Smooth muscle cell (in vitro differentiated cells): Measurements from ENCODE around the gene TMEM123. TPM values are rescaled to one million over a fixed set of nuclear protein-coding genes. Genes with fewer than 3 reads are reported as not detected.

ENCODE experiments used
- DNase-seq: peaks from one replicate; lab custom pipeline; 2025; ENCODE audit not compliant: unreplicated experiment; lab: John Stamatoyannopoulos, UW
- H2AFZ ChIP-seq: fragments of 200-600 bp; sonication (generic); 2 replicates; pipeline ENCODE4 v1.6.0; 2016; ENCODE audit warnings: antibody characterized with exemption, low read depth, mild to moderate bottlenecking
- H3F3A ChIP-seq: fragments of 200-600 bp; sonication (generic); 2 replicates; pipeline ENCODE4 v1.6.0; 2017; ENCODE audit warnings: antibody characterized with exemption, low read depth
- H3K27ac ChIP-seq: fragments of 200-600 bp; sonication (generic); 2 replicates; pipeline ENCODE4 v1.5.1; 2016; ENCODE audit warnings: low read depth, mild to moderate bottlenecking
- H3K27me3 ChIP-seq: fragments of 200-600 bp; sonication (generic); 2 replicates; pipeline ENCODE4 v1.6.1; 2016; ENCODE audit warnings: low read depth, mild to moderate bottlenecking
- H3K36me3 ChIP-seq: fragments of 200-600 bp; sonication (generic); 2 replicates; pipeline ENCODE4 v1.5.1; 2016; ENCODE audit warnings: low read depth
- H3K4me1 ChIP-seq: fragments of 200-600 bp; sonication (generic); 2 replicates; pipeline ENCODE4 v1.5.1; 2016; ENCODE audit warnings: low read depth
- H3K4me2 ChIP-seq: fragments of 200-600 bp; sonication (generic); 2 replicates; pipeline ENCODE4 v1.6.0; 2016; ENCODE audit warnings: mild to moderate bottlenecking
- H3K4me3 ChIP-seq: fragments of 200-600 bp; sonication (generic); 2 replicates; pipeline ENCODE4 v1.5.1; 2016; ENCODE audit warnings: mild to moderate bottlenecking
- H3K79me2 ChIP-seq: fragments of 200-600 bp; sonication (generic); 2 replicates; pipeline ENCODE4 v1.6.0; 2016; ENCODE audit warnings: low read depth, mild to moderate bottlenecking
- H3K9ac ChIP-seq: fragments of 200-600 bp; sonication (generic); 2 replicates; pipeline ENCODE4 v1.6.0; 2016; ENCODE audit warnings: low read depth
- H3K9me3 ChIP-seq: fragments of 200-600 bp; sonication (generic); replicated peaks from 2 replicates; pipeline ENCODE4 v1.5.1; 2016; ENCODE audit warnings: low read depth
- H4K20me1 ChIP-seq: fragments of 200-600 bp; sonication (generic); 2 replicates; pipeline ENCODE4 v1.6.0; 2016; ENCODE audit warnings: low read depth
- CTCF ChIP-seq: fragments of 200-600 bp; sonication (generic); IDR thresholded peaks from 2 replicates; pipeline ENCODE4 v1.5.1; 2017; ENCODE audit warnings: borderline replicate concordance, mild to moderate bottlenecking, antibody characterized with exemption; ENCODE audit not compliant: insufficient read depth, poor library complexity, severe bottlenecking
- WGBS: methylation state at CpG from one replicate; pipeline ENCODE4 v1.1.7; 2016; ENCODE audit warnings: low lambda C conversion rate; 5-methylcytosine and 5-hydroxymethylcytosine counted together
- polyA plus RNA-seq: library from polyadenylated mRNA; unstranded; fragments of >200 nt; fragmentation: Nextera tagmentation; extraction: Ambion mirVana; gene quantifications from 2 replicates; pipeline ENCODE4 v1.2.1, GENCODE V29; 2016
- total RNA-seq: library from RNA; depleted of rRNA; stranded (reverse); fragments of >200 nt; gene quantifications from 2 replicates; pipeline ENCODE4 v1.2.3, GENCODE V29; 2014

TMEM123 gene
- total and polyA plus RNA-seq, 2 experiments from 2014 or later: 38.8 to 78.8 TPM

DNA sequence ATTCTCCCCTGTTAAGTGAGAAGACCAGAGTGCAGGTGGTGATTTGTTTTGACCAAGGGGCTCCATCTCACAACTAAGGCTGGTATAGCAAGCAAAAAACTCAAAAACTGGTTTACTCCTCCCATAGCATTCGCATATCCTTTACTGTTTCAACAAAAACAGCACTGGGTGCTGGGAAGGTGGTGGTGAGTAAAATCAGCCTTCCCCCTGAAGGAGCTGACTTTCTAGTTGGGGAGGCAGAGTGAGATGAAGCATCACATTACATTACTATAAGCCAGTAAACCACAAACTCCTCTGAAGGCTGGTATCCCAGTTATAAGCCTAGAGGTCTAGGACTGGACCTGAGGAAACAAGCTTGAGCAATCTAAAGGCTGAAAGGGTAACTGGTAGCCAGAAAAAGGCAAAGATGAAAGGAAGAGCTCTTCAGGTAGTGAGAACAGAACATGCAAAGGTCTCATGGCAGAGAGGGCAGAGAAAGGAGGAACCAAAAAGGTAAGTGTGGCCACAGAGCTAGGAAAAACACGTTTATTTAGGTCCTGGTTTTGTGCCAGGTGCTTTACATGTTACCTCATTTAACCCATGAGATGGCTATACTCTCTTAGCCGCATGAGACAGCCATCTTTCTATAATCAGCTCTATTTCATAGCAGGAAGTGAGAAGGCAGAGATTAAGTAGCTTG, 22.3 kb downstream of the TMEM123 start:
- DNase-seq: no peak
- H3K4me2 ChIP-seq: no peak overlapping the region
- peaks cover 13% of the 10 kb centered on the region for H3K79me2 ChIP-seq

DNA sequence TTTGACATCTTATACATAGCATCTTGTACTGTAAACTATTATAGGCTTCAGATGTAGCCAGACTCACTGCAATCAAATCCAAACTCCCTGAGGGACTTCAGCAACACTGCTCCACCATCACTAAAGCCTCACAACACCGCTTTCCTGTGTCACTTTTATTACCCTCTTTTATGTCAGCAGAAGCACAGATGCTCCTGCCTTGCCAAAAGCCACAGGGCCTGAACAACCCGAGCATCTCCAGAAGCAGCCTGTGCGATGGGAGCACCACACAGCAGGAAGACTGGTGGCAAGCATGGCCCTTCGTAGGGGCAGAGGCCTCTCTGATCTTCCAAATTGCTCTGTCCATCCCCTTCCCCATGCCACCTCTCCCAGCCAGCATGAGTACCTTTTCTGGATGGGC, 22.9 kb downstream of the TMEM123 start:
- Histone ChIP-seq H2AFZ (no peak overlapping the region), H3K36me3 (peaks cover 3% of the 10 kb centered on the region), H3K27me3 (no peaks in the 10 kb centered on the region), H3K4me2 (no peak overlapping the region), H3K9ac (no peak overlapping the region), H3K9me3 (no peaks in the 10 kb centered on the region), H3K79me2 (peaks cover 7% of the 10 kb centered on the region), H3K27ac (no peak overlapping the region), H3K4me3 (no peak overlapping the region), H3F3A (no peaks in the 10 kb centered on the region), H3K4me1 (peaks cover 4% of the 10 kb centered on the region), H4K20me1 (peaks cover 5% of the 10 kb centered on the region)
- WGBS: 68% methylated on average over 4 of the region's 4 CpGs
- no peak for TF ChIP-seq CTCF
- DNase-seq: no peak

More for the DNA sequence above, 22.3 kb downstream of the TMEM123 start:
- H3K36me3 ChIP-seq: peaks cover 3% of the 10 kb centered on the region
- H4K20me1 ChIP-seq: peaks cover 5% of the 10 kb centered on the region
- no peak overlapping the region for H3K4me3 ChIP-seq
- no peak overlapping the region for H3K27ac ChIP-seq
- TF ChIP-seq CTCF: no peak
- WGBS: 88% methylated on average over 3 of the region's 3 CpGs
- no peaks in the 10 kb centered on the region for H3F3A ChIP-seq
- H3K27me3 ChIP-seq: no peaks in the 10 kb centered on the region
- no peak overlapping the region for H3K9ac ChIP-seq
- H3K4me1 ChIP-seq: peaks cover 4% of the 10 kb centered on the region
- H2AFZ ChIP-seq: no peak overlapping the region
- H3K9me3 ChIP-seq: no peaks in the 10 kb centered on the region

GRCh38 chr11:102429226-102429625, 23.3 kb downstream of the TMEM123 start:
- Histone ChIP-seq H4K20me1 (peaks cover 7% of the 10 kb centered on the region), H3K36me3 (peaks cover 3% of the 10 kb centered on the region), H3K79me2 (peaks cover 4% of the 10 kb centered on the region), H3K4me3 (no peak overlapping the region), H3F3A (no peaks in the 10 kb centered on the region), H3K9me3 (no peaks in the 10 kb centered on the region), H3K9ac (no peak overlapping the region), H3K4me2 (no peak overlapping the region), H3K27me3 (no peaks in the 10 kb centered on the region), H3K27ac (no peak overlapping the region), H3K4me1 (peaks cover 7% of the 10 kb centered on the region), H2AFZ (no peak overlapping the region)
- over 99% methylated on average over 3 of the region's 3 CpGs for WGBS
- no peak for TF ChIP-seq CTCF
- no peak for DNase-seq

DNA sequence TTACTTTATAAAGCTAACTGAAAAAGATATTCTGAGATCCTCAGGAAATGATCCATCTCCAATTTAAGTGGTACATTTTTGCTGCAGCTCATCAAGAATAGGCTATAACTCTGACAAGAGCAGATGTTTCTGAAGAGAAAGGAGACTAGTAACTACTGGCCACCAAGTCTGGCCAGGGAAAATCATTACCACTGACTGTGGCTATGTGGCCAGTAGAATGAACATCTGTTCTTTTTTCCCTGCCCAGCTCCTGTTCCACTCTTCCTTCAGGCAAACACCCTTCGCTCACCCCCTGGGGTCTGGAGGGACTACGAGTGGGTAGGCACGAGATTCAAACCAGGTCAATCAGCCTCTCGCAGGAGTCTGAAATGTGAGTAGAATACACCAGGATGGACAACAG, 23.9 kb downstream of the TMEM123 start:
- Histone ChIP-seq H3K4me3 (no peak overlapping the region), H4K20me1 (peaks cover 11% of the 10 kb centered on the region), H3K79me2 (peaks cover 4% of the 10 kb centered on the region), H3K27ac (no peak overlapping the region), H3F3A (no peaks in the 10 kb centered on the region), H3K27me3 (no peaks in the 10 kb centered on the region), H2AFZ (no peak overlapping the region), H3K4me1 (peaks cover 12% of the 10 kb centered on the region), H3K4me2 (no peak overlapping the region), H3K36me3 (peaks cover 3% of the 10 kb centered on the region), H3K9ac (no peak overlapping the region), H3K9me3 (no peaks in the 10 kb centered on the region)
- WGBS: 97% methylated on average over 4 of the region's 4 CpGs
- TF ChIP-seq CTCF: no peak
- no peak for DNase-seq
